Lower leg skin (tissue), 4 donors: ENCODE data around the gene USP17L18. TPM values are rescaled to one million over a fixed set of nuclear protein-coding genes. Genes with fewer than 3 reads are reported as not detected.

Experiments used
- total RNA-seq, 4 donors: library from RNA; depleted of rRNA; stranded (reverse); fragments of >200 nt; gene quantifications; one replicate each; pipeline ENCODE4 v1.1.0, GENCODE V29; 2016

USP17L18 gene
- total RNA-seq, 4 donors from 2014 or later, result not detected

Other genes with a start within 250 kb of the USP17L18 start
- not detected for gene FAM90A26, start 78.2 kb upstream of the USP17L18 start, total RNA-seq
- gene USP17L10, start 38.0 kb upstream of the USP17L18 start, total RNA-seq, result not detected
- not detected for gene USP17L11, start 33.2 kb upstream of the USP17L18 start, total RNA-seq
- not detected for gene USP17L12, start 28.5 kb upstream of the USP17L18 start, total RNA-seq
- not detected for gene USP17L13, start 23.7 kb upstream of the USP17L18 start, total RNA-seq
- not detected for gene USP17L15, start 14.2 kb upstream of the USP17L18 start, total RNA-seq
- not detected for gene USP17L17, start 4.8 kb upstream of the USP17L18 start, total RNA-seq
- gene USP17L19, start 4.7 kb downstream of the USP17L18 start, total RNA-seq, result not detected
- not detected for gene USP17L20, start 9.5 kb downstream of the USP17L18 start, total RNA-seq
- gene USP17L21, start 14.2 kb downstream of the USP17L18 start, total RNA-seq, result not detected
- gene USP17L22, start 19.0 kb downstream of the USP17L18 start, total RNA-seq, result not detected
- not detected for gene USP17L24, start 76.5 kb downstream of the USP17L18 start, total RNA-seq
- gene USP17L25, start 81.3 kb downstream of the USP17L18 start, total RNA-seq, result not detected
- gene USP17L26, start 86.0 kb downstream of the USP17L18 start, total RNA-seq, result not detected
- gene USP17L5, start 90.8 kb downstream of the USP17L18 start, total RNA-seq, result not detected
- gene USP17L27, start 95.5 kb downstream of the USP17L18 start, total RNA-seq, result not detected
- not detected for gene USP17L28, start 100.3 kb downstream of the USP17L18 start, total RNA-seq
- not detected for gene USP17L29, start 105.0 kb downstream of the USP17L18 start, total RNA-seq
- gene USP17L30, start 114.5 kb downstream of the USP17L18 start, total RNA-seq, result not detected
- gene DEFB131A, start 195.8 kb downstream of the USP17L18 start, total RNA-seq, result not detected